ENCODE data around the gene RENBP. TPM values are rescaled to one million over a fixed set of nuclear protein-coding genes. Genes with fewer than 3 reads are reported as not detected.

The RENBP gene
- total RNA-seq, 1 donor from 2014 or later, result 13.4 TPM

DNA sequence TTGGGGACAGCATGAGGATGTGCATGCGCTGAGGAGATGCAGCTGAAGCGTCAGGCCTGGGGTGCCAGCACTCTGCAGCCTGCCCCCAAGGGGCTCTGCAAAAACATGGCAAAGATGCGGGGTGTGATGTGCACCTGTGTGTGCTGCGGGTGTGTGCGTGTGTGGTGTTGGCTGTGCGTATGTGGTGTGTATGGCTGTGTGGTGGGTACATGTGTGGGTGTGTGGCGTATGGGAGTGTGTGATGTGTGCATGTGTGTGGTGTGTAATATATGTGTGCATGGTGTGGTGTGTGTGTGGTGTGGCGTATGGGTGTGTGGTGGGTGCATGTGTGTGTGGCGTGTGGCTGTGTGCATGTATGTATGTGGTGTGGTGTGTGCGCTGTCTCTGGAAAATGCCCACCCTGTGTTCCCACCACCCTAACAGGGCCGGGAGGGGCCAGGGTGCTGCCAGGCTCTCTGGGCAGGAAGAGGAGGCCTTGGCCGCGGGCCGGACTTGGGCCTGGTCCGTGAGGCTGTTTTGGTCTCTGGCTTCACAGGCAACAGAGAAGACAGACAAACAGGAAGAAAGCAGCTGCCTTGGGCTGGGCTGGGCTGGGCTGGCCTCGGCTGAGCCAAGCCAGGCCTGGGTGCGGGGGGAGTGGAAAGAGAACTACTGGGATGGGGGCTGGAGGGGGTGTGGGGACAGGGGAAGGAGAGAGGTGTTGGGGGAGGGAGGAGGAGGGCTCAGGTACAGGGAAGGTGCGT lies 41.0 kb downstream of the RENBP start:
- Mint-ChIP-seq H3K36me3 (ENCODE audit: low read depth) (no peaks in the 10 kb centered on the region), H3K4me3 (ENCODE audit: unreplicated experiment) (no peak overlapping the region), H3K9me3 (ENCODE audit: low read depth) (peaks cover 6% of the 10 kb centered on the region), H3K27me3 (ENCODE audit: low read depth) (no peaks in the 10 kb centered on the region), H3K4me1 (ENCODE audit: low read depth) (peaks cover 26% of the 10 kb centered on the region), H3K27ac (ENCODE audit: unreplicated experiment) (no peak overlapping the region)
- no peak for DNase-seq (ENCODE audit: low spot score)
- TF ChIP-seq, protein P1, sequence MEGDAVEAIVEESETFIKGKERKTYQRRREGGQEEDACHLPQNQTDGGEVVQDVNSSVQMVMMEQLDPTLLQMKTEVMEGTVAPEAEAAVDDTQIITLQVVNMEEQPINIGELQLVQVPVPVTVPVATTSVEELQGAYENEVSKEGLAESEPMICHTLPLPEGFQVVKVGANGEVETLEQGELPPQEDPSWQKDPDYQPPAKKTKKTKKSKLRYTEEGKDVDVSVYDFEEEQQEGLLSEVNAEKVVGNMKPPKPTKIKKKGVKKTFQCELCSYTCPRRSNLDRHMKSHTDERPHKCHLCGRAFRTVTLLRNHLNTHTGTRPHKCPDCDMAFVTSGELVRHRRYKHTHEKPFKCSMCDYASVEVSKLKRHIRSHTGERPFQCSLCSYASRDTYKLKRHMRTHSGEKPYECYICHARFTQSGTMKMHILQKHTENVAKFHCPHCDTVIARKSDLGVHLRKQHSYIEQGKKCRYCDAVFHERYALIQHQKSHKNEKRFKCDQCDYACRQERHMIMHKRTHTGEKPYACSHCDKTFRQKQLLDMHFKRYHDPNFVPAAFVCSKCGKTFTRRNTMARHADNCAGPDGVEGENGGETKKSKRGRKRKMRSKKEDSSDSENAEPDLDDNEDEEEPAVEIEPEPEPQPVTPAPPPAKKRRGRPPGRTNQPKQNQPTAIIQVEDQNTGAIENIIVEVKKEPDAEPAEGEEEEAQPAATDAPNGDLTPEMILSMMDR (IDR thresholded peaks at IDR 0.05), result no peak

DNA sequence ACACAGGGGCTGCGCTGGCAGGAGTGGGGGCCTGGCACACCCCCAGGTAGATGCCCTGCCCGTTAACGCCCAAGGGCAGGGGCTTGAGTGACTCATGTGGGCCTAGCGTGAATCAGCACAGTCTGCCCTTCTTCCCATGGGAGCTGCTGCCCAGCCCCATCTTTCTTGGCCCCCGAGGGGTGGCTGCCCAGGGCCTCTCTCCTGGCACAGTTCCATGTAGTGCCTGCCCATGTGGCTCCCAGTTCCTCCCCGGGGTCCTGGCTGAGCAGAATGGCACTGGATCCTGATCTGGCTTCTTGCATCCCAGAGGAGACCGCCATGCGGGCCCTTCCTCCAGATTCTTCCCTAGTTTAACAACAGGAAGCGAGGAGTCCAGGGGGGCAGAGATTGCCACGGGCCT lies 42.1 kb downstream of the RENBP start:
- no peaks in the 10 kb centered on the region for H3K36me3 Mint-ChIP-seq (ENCODE audit: low read depth)
- H3K27ac Mint-ChIP-seq (ENCODE audit: unreplicated experiment), result no peak overlapping the region
- TF ChIP-seq, protein P1 (IDR thresholded peaks at IDR 0.05), result no peak
- peaks cover 26% of the 10 kb centered on the region for H3K4me1 Mint-ChIP-seq (ENCODE audit: low read depth)
- peaks cover 6% of the 10 kb centered on the region for H3K9me3 Mint-ChIP-seq (ENCODE audit: low read depth)
- no peak overlapping the region for H3K4me3 Mint-ChIP-seq (ENCODE audit: unreplicated experiment)
- DNase-seq (ENCODE audit: low spot score), result no peak
- no peaks in the 10 kb centered on the region for H3K27me3 Mint-ChIP-seq (ENCODE audit: low read depth)

DNA sequence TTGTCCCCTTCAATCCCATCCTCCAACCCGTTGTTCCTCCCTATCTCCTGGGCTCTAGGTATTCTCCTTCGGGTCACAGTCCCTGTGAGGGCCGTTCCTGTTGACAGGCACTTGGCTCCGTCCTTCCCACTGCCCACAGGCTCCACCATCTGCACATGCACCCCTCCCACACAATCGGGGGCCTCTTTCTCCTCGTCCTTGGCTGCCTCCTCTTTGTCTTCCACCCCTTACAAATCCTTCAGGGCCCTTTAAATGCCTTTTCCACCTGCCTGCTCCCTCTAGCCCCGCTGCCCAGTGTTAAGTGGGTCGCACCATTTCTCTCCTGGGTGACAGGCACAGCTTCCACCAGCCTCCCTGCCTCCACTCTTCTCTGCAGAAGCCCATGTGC lies 42.7 kb downstream of the RENBP start:
- TF ChIP-seq, protein P1 (IDR thresholded peaks at IDR 0.05), result no peak
- Mint-ChIP-seq H3K27ac (ENCODE audit: unreplicated experiment) (no peak overlapping the region), H3K36me3 (ENCODE audit: low read depth) (no peaks in the 10 kb centered on the region), H3K9me3 (ENCODE audit: low read depth) (peaks cover 6% of the 10 kb centered on the region), H3K27me3 (ENCODE audit: low read depth) (no peaks in the 10 kb centered on the region), H3K4me1 (ENCODE audit: low read depth) (peaks cover 26% of the 10 kb centered on the region), H3K4me3 (ENCODE audit: unreplicated experiment) (no peak overlapping the region)
- no peak for DNase-seq (ENCODE audit: low spot score)

DNA sequence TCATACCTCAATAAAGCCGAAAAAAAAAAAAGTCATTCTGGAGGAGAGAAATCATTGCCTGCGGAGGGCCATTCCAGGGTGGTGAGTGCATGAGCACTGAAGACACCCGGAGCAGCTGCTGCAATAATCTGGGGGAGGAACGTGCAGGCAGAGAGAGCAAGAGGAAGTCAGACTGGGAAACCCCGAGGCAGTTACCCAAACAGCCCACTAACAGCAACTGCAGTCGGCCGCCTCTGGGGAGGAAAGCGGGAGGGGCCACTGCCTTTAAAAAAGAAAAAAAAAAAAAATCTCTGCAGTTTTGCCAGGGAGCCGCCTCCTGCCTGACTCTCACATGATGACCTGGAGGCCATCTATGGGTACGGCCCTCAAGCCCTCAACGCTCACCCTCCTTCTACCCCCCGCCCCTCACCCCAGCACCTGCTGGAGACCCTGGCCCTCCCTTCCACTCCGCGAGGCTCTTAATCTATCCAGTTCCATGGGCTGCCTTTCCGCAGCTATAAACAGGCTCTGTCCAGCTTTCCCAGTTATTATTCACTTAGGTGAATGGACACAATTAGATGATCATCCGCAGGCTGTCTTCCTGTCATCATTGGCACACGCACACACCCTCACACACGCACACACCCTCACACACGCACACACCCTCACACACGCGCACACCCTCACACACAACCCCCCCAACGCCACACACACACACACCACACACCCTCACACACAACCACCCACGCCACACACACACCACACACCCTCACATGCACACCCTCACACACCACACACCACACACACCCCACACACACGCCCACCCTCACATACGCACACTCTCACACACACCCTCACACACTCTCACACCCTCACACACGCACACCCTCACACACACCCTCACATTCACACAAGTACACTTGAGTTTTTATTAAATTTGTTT lies 43.4 kb downstream of the RENBP start:
- H3K9me3 Mint-ChIP-seq (ENCODE audit: low read depth), result peaks cover 6% of the 10 kb centered on the region
- H3K4me3 Mint-ChIP-seq (ENCODE audit: unreplicated experiment), result peak overlapping the region; percentile 22

DNA sequence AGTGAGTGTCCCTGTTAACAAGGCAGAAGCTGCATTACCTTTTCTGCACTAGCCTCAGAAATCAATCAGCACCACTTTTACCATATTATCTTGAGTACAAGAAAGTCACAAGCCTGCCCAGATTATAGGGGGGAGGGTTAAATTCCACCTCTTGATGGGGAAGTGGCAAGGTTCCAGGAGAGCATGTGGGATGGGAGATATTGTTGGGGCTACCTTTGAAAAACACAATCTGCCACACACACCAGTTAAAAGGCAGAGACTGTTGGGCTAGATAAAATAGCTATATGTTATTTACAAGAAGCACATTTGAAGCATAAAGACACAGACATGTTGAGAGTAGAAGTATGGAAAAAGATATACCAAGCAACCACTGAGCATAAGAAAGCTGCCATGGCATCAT lies 46.5 kb downstream of the RENBP start:
- no peaks in the 10 kb centered on the region for H3K27me3 Mint-ChIP-seq (ENCODE audit: low read depth)
- TF ChIP-seq, protein P1 (IDR thresholded peaks at IDR 0.05), result no peak
- no peak overlapping the region for H3K27ac Mint-ChIP-seq (ENCODE audit: unreplicated experiment)
- no peaks in the 10 kb centered on the region for H3K36me3 Mint-ChIP-seq (ENCODE audit: low read depth)
- no peak overlapping the region for H3K4me3 Mint-ChIP-seq (ENCODE audit: unreplicated experiment)
- peaks cover 6% of the 10 kb centered on the region for H3K9me3 Mint-ChIP-seq (ENCODE audit: low read depth)
- peaks cover 23% of the 10 kb centered on the region for H3K4me1 Mint-ChIP-seq (ENCODE audit: low read depth)
- no peak for DNase-seq (ENCODE audit: low spot score)

More for the DNA sequence above, 43.4 kb downstream of the RENBP start:
- TF ChIP-seq, protein P1 (IDR thresholded peaks at IDR 0.05), result no peak
- H3K4me1 Mint-ChIP-seq (ENCODE audit: low read depth), result peaks cover 26% of the 10 kb centered on the region
- no peaks in the 10 kb centered on the region for H3K36me3 Mint-ChIP-seq (ENCODE audit: low read depth)
- DNase-seq (ENCODE audit: low spot score), result no peak
- no peaks in the 10 kb centered on the region for H3K27me3 Mint-ChIP-seq (ENCODE audit: low read depth)
- H3K27ac Mint-ChIP-seq (ENCODE audit: unreplicated experiment), result peak overlapping the region; percentile 66

All from chondrocyte (in vitro differentiated cells).